Nephron progenitor cell (in vitro differentiated cells): ENCODE measurements around the gene RORB.

Experiments
- DNase-seq: peaks from one replicate; pipeline ENCODE4 v3.0.0; 2021
- H3K27ac Mint-ChIP-seq: 2 replicates; pipeline ENCODE4 v1.8.0; 2021; ENCODE audit warnings: mild to moderate bottlenecking, moderate library complexity, mixed read lengths
- H3K27me3 Mint-ChIP-seq: 2 replicates; pipeline ENCODE4 v1.8.0; 2021; ENCODE audit warnings: mild to moderate bottlenecking, low read depth, mixed read lengths; ENCODE audit not compliant: poor library complexity
- H3K36me3 Mint-ChIP-seq: 2 replicates; pipeline ENCODE4 v1.8.0; 2021; ENCODE audit warnings: low read depth, mixed read lengths
- H3K4me1 Mint-ChIP-seq: 2 replicates; pipeline ENCODE4 v1.8.0; 2021; ENCODE audit warnings: mixed read lengths
- H3K4me3 Mint-ChIP-seq: 2 replicates; pipeline ENCODE4 v1.8.0; 2021; ENCODE audit warnings: mild to moderate bottlenecking, moderate library complexity, mixed read lengths
- H3K9me3 Mint-ChIP-seq: 2 replicates; pipeline ENCODE4 v1.8.0; 2021; ENCODE audit warnings: mild to moderate bottlenecking, moderate library complexity, mixed read lengths
- CTCF ChIP-seq: fragments of 200-600 bp; sonication (generic); IDR thresholded peaks from 2 replicates; pipeline ENCODE4 v1.5.0; 2021; ENCODE audit warnings: antibody characterized with exemption

Gene RORB

GRCh38 chr9:74609671-74610405 is 112.7 kb downstream of the RORB start:
- Mint-ChIP-seq H3K27ac (no peak overlapping the region), H3K4me3 (no peak overlapping the region), H3K4me1 (no peaks in the 10 kb centered on the region), H3K27me3 (no peaks in the 10 kb centered on the region), H3K9me3 (no peaks in the 10 kb centered on the region), H3K36me3 (no peaks in the 10 kb centered on the region)
- no peak for TF ChIP-seq CTCF
- no peak for DNase-seq

GRCh38 chr9:74610523-74611061 is 113.5 kb downstream of the RORB start:
- no peaks in the 10 kb centered on the region for H3K4me1 Mint-ChIP-seq
- TF ChIP-seq CTCF, result no peak
- H3K4me3 Mint-ChIP-seq, result no peak overlapping the region
- H3K9me3 Mint-ChIP-seq, result no peaks in the 10 kb centered on the region
- H3K27me3 Mint-ChIP-seq, result no peaks in the 10 kb centered on the region
- DNase-seq, result no peak
- no peak overlapping the region for H3K27ac Mint-ChIP-seq
- H3K36me3 Mint-ChIP-seq, result no peaks in the 10 kb centered on the region

DNA sequence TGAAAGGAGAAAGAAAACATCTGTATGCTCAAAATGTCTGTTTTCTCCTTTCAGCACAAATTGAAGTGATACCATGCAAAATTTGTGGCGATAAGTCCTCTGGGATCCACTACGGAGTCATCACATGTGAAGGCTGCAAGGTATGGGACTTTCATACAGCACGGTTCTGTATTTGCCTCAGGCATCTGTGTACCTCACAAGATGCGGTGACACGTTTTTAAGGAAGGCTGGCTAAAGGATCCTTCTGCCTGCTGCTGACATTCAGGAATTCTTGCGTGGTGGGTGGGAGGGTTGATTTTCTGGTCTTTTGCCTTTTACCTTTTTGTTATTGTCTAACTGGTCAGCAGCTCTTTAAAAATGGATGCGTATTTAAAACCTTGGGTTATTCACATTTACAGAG is 133.1 kb downstream of the RORB start:
- no peak for DNase-seq
- no peaks in the 10 kb centered on the region for H3K9me3 Mint-ChIP-seq
- no peaks in the 10 kb centered on the region for H3K36me3 Mint-ChIP-seq
- TF ChIP-seq CTCF, result no peak
- peaks cover 7% of the 10 kb centered on the region for H3K27me3 Mint-ChIP-seq
- H3K4me1 Mint-ChIP-seq, result peaks cover 5% of the 10 kb centered on the region
- H3K4me3 Mint-ChIP-seq, result no peak overlapping the region
- no peak overlapping the region for H3K27ac Mint-ChIP-seq

DNA sequence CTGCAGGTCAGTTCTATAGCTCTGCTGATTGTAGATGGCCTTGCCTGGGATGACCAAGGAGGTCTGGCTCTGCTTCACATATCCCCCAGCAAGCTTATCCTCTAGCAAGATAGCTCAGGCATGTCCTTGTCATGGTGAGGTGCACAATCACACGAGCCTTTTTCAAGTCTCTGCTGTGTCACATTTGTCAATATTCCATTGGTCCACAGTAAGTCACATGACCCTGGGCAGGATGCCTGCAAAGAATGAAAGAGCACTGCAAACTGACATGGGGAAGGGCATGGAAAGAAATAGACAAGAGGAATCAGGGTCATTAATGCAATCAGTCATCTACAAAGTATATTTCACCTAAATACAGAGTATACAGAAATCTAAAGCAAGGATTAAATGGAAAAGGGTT is 142.0 kb downstream of the RORB start:
- Mint-ChIP-seq H3K9me3 (no peaks in the 10 kb centered on the region), H3K36me3 (no peaks in the 10 kb centered on the region), H3K4me3 (no peak overlapping the region), H3K27ac (no peak overlapping the region), H3K27me3 (peaks cover 6% of the 10 kb centered on the region), H3K4me1 (peaks cover 5% of the 10 kb centered on the region)
- no peak for TF ChIP-seq CTCF
- no peak for DNase-seq

DNA sequence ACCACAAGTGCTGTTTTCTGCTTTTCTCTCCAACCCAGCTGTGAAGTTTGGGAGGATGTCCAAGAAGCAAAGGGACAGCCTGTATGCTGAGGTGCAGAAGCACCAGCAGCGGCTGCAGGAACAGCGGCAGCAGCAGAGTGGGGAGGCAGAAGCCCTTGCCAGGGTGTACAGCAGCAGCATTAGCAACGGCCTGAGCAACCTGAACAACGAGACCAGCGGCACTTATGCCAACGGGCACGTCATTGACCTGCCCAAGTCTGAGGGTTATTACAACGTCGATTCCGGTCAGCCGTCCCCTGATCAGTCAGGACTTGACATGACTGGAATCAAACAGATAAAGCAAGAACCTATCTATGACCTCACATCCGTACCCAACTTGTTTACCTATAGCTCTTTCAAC is 145.2 kb downstream of the RORB start:
- no peak for DNase-seq
- Mint-ChIP-seq H3K4me3 (no peak overlapping the region), H3K36me3 (no peaks in the 10 kb centered on the region), H3K27ac (no peak overlapping the region), H3K27me3 (peaks cover 6% of the 10 kb centered on the region), H3K4me1 (peaks cover 5% of the 10 kb centered on the region), H3K9me3 (no peaks in the 10 kb centered on the region)
- no peak for TF ChIP-seq CTCF

GRCh38 chr9:74643303-74643923 is 146.3 kb downstream of the RORB start:
- H3K9me3 Mint-ChIP-seq, result no peaks in the 10 kb centered on the region
- DNase-seq, result no peak
- peaks cover 5% of the 10 kb centered on the region for H3K4me1 Mint-ChIP-seq
- no peaks in the 10 kb centered on the region for H3K36me3 Mint-ChIP-seq
- no peak overlapping the region for H3K27ac Mint-ChIP-seq
- TF ChIP-seq CTCF, result no peak
- peaks cover 9% of the 10 kb centered on the region for H3K27me3 Mint-ChIP-seq
- H3K4me3 Mint-ChIP-seq, result no peak overlapping the region
